ENCODE measurements around the gene UGT1A7.
"Not testable (repeated sequence)": the region's sequence is repeated elsewhere in the genome, so short reads cannot be mapped to it uniquely, and the experiment has no call there.

UGT1A7 gene

DNA sequence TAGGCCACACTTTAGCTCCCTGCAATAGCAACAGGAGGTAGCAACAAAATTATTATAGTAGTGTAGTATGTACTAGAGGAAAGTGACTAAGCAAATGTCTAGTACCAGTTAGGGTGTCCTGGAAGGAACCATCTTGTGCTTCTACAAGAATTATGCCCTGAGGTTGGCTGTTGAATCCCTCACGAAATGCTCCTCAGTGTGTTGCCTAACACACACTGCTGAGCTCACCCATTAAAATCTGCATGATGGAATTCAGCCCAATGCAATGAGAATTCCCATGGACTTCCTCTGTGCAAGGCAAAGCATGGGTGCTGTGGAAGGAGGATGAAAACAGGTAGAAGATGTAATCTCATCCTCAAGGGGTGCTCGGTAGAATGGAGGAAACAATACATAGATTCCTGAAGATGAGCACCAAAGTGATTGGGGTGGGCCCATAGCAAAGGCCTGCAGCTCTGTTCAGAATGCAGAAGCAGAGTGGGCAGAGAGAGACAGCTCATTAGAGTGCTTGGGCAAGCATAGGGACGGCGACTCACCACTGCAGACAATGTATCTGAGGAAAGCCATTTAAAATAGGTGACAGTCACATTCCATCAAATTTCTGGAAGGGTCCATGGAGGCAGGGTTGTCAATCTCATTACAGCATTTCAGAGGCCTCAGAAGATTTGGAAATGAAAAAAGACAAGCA is 1.2 kb upstream of the UGT1A7 start:
- DNase-seq (ENCODE audit: low read depth in 3 of 3): no peak

DNA sequence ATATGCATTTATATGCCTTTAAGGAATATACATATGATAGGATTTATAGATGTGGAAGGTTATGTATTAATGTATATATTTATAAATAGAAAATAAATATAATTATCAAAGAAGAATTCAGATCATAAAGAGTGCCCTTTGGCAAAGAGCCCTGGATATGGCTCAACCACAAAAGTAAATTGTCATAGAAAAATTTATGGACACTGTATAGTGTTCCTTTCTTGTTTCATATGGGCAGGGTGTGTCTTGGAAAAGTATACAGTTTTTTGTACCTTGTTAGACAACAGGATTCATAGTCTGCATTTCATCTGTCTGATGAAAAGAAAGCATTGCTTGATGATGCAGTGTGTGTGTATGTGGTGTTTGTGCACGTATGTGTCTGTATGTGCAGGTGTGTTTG is 2.9 kb downstream of the UGT1A7 start:
- no peak for DNase-seq (ENCODE audit: low read depth in 3 of 3)

DNA sequence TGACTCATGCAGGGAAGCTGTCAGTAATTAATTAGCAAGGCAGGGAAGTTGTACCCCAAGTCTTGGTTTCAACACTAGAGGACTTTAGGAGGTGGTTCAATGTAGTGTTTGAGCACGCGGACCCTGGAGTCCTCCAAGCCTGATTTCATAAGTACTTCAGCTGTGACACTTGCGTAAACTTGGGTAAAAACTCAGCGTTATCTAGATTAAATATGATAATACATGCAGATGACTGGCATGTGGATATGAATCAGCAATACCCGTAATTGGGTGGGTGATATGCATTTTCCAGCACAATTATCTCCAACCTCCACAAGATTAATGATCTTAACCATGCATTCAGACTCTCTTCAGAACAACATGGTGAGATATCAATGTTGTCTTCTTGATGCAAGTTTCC is 5.2 kb downstream of the UGT1A7 start:
- no peak for DNase-seq (ENCODE audit: low read depth in 3 of 3)

DNA sequence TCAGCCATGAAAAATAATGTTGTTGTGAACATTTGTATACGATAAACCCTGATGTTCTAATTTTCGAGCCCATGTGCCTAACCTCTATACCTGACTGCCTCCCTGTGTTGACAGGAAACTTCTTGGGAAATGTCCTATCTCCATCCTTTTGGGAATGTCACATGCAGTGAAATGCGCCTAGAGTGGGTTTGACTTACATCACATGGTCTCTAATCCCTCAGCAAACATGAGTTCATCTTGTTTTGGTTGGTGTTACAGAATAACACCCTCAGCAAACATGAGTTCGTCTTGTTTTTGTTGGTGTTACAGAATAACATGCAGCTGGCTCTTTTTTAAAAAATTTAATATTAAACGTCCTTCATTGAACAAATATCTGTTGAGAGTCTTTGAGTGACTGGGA is 6.6 kb downstream of the UGT1A7 start:
- DNase-seq (ENCODE audit: low read depth in 3 of 3): no peak

DNA sequence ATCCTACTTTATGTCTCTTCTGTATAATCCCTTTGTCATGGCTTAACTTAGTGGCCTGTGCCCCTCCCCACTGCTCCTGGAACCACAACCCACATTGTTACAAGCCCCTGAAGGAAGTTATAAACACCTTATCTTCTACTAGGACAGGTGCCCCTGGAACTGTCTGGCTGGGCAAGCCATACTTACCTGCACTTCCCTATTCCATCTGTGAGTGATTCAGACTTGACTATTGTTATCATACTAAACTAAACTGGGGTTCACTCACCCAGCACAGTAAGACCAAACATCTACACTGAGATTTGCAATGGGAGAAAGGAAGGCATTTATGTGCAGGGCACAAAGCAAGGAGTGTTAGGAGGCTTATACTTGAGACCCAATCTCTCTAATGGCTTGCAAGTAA is 7.3 kb downstream of the UGT1A7 start:
- no peak for DNase-seq (ENCODE audit: low read depth in 3 of 3)

DNA sequence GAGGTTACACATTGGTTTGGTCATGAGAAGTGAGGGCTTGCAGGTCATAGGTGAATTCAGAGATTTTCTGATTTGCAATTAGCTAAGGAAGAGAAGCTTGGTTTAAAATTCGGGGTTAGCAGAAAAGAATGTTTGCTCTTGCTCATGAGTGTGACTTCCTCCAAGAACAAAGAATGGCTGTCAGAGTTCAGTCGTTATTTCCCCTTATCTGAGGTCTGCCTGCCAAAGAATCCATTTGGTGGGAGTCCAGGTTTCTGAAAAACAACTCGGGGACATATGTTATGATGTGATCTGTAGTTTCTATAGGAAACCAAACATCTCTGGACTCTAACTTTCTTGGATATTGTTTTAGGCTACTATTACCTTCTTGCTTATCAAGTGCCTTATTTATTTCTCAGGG is 7.8 kb downstream of the UGT1A7 start:
- no peak for DNase-seq (ENCODE audit: low read depth in 3 of 3)

DNA sequence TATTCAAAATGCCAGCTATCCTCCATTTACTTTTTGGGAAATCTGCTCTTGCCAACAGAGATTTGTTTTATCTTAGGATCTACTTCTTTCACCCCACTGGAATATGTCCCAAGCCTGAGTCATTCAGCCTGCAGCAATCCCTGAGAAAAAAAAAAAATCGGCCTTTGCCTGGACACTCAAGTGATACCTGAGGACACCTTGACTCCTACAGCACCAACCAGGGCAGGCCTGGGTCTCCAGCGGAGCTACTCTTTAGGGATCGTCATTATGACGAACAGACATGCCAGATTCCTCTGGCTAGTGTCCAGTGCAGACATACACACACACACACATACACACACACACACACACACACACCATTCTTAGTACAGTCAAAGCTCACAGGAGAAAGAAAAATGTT is 8.7 kb downstream of the UGT1A7 start:
- DNase-seq (ENCODE audit: low read depth in 3 of 3): no peak

DNA sequence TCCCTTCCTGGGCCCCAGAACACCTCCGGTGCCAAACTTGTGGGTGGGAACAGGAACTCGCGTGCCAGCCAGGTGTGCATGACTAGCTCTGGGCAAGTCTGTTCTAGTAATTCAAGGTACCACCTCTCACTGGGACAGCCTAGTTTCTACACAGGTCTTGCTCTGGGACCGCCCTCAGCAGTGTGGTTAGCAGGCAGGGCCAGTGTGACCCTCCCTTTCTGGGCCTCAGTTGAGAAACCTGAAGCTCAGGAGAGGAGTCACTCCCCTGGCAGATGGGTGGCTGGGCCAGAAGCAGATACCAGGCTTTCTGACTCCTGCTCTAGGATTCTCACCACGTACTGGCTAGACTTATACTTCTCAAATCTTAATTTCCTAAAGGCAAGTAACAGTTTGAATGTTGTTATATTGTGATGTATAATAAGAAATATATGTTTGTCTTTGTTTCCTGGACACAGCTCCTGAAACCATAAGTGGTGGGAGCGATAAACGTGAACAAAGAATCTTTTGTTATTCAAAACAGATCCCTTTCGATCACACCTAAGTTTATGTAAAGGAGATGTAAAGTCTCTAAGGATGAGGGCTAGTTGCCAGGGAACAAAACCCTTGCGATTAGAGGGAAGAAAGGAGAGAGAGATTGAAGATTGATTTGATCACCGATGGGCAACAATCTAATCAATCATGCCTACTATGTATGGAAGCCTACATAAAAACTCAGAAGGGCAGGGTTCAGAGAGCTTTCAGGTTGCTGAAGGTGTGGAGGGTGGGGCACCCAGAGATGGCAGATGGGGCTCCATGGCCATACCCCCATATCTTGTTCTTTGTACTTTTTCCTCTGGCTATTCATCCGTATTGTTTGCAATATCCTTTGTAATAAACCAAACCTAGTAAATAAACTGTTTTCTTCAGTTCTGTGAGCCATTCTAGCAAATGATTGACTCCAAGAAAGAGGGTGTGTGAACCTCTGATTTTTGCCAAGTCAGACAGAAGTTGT is 10.0 kb downstream of the UGT1A7 start:
- no peak for DNase-seq (ENCODE audit: low read depth in 3 of 3)

DNA sequence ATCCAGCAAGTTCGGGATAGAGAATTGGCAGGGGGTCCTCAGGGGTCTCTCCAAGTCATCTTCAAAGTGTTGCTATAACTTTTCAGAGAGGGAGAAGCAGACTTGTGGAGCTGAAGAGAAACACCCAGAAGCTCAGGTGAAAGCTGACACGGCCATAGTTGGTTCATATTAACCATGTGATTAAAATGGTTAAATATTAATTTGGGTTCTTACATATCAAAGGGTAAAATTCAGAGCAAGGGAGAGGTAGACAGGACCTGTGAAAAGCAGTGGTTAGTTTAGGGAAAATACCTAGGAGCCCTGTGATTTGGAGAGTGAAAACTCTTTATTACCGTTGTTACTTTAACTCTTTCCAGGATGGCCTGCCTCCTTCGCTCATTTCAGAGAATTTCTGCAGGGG is 10.9 kb downstream of the UGT1A7 start, which contains the start of gene UGT1A6:
TSS of gene UGT1A6 (plus strand) at position 243 of the 400 bp plus-strand sequence. CDS start at position 358, 115 bp downstream.
- no peak for DNase-seq (ENCODE audit: low read depth in 3 of 3)

DNA sequence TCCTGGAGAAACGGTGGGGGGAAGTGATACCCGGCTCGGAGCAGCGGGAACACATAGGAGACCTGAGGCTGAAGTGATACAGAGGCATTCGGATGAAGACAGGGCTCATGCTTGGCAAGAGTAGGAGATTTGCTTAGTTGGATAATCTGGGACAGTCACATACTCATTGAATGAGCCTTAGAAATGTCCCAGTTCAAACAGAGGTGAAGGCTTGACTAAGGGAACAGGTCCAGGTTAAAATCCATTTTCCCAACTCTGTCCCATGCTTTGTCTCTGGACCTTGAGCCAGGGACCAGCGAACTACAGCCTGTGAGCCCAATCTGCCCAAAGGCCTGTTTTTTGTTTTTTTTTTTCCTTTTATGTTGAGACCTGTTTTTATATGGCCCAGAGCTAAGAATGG is 12.3 kb downstream of the UGT1A7 start:
- DNase-seq (ENCODE audit: low read depth in 3 of 3): no peak

DNA sequence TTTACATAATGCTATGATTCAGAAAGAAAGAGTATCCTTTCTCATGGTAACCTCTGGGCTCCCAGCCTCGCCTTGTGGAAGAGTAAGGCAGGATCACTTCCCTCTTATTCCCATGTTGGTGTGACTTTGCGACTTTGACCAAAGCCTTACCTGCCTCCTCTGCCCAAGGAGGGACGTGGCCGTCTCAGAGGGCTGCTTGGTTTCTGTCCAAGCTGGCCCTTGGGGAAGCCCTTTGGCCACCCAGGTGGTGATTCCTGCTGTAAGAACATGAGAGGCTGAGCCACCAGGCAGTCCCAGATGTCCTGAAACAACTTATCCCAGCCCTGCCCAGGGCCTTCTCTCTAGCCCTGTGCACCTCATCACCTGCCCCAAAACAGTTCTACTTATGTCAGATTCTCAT is 17.0 kb downstream of the UGT1A7 start:
- no peak for DNase-seq (ENCODE audit: low read depth in 3 of 3)

DNA sequence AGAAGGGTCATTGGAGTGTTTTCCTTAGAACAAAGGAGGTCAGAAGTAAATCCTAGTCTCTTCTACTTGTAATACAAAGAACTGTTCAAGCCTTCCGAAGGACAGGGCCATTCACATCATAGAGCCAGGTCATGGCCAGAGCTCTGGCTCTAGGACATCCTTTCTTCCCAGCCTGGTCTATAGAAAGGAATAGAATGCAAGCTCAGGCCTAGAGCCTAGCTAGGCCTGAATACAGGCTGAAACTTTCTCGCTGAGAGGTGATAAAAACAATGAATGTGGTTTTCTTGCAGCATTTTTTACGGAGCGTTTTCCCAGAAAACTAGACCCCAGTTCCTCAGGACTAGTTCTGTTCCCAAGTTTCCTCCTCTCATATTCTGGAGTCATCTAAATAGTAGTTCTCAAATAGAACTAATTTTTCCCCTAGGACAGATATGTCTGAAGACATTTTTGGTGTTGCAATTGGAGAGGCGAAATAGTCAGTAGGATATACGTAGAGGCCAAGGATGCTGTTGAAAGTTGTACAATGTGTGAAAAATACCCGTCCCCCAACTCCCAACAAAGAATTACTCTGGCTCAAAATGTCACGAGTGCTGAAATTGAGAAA is 17.8 kb downstream of the UGT1A7 start:
- no peak for DNase-seq (ENCODE audit: low read depth in 3 of 3)

DNA sequence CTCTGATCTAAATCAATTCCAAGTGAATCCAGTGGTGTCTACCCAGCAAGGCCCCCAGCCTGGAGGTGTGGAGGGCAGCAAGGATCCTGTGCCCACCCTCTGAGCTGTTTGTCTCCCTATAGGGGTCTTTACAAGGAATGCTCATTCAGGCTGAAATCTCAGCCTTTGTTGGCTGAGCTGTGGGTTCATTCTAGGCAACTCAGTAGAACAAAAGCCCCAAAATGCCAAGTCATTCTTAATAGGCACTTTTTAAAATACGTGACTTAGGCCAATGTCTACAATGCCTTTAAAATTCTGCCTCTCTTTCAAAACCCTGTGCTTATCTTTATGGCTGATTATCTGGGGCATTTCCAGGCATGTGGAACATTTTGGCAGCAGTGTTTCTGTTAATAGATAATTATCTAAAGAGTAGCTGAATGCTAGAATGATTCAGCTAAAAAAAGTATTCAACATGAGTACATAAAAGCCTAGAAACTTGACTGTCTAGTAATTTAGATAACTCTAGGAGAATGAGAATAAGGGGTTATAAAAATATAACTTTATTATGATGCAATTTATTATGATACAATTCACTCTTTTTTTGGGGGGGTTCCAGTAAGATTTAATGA is 18.4 kb downstream of the UGT1A7 start:
- DNase-seq (ENCODE audit: low read depth in 3 of 3): no peak

DNA sequence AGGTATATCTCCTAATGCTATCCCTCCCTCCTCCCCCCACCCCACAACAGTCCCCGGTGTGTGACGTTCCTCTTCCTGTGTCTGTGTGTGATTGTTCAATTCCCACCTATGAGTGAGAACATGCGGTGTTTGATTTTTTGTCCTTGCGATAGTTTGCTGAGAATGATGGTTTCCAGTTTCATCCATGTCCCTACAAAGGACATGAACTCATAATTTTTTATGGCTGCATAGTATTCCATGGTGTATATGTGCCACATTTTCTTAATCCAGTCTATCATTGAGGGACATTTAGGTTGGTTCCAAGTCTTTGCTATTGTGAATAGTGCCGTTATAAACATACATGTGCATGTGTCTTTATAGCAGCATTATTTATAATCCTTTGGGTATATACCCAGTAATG is 19.1 kb downstream of the UGT1A7 start:
- DNase-seq (ENCODE audit: low read depth in 3 of 3): not testable (repeated sequence)

DNA sequence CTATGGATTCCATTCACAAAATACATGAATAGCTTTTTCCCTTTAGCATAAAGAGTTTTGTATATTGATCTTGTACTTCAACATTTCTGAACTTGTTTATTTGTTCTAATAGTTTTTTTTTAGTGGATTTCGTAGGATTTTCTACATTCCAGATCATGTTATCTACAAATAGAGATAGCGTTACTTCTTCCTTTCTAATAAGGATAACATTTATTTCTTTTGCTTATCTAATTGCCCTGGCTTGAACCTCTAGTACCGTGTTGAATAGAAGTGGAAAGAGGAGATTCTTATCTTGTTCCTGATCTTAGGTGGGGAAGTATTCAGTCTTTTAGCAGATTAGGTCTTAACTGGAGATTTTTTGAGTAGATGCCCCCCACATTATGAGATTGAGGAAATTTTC is 20.5 kb downstream of the UGT1A7 start:
- DNase-seq (ENCODE audit: low read depth in 3 of 3): no peak

DNA sequence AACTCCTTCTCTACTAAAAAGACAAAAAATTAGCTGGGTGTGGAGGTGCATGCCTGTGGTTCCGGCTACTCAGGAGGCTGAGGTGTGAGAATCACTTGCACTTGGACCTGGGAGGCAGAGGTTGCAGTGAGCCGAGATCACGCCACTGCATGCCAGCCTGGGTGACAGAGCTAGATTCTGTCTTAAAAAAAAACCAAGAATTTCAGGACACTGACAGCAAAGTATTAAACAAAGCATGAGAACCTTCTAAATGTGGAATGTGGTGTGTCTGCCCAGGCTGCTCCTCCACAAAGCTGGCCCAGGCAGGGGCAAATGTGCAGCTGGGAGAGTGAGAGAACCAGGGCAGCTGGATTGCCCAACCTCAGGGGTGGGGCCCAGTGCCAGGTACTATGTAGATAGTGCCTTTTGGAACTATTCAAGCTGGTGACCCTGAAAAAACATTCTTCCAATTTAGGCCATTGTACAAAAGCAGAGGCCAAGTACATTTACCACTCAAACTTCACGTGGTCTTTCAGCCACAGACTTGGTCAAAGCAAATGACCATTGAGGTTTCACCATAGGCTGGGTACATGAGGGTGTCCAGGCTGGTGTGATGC is 24.3 kb downstream of the UGT1A7 start:
- no peak for DNase-seq (ENCODE audit: low read depth in 3 of 3)

DNA sequence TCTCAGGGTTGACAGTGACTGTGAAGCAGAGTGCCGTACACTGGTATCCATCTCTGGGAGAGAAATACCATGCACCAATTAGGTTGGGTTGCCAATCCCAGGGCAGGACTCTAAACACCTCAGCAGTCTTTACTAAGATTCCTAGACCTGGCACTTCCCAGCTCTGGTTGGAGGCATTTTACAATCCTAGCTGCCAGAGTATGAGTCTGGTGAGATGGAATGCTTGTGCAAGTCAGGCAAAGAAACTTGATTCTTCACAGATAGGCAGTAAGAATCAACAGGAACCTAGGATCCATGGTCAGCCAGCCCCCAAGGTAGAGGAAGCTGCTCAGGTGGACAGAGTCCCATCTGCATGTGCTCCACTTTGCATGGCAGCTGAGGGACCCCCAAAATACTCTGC is 25.0 kb downstream of the UGT1A7 start:
- no peak for DNase-seq (ENCODE audit: low read depth in 3 of 3)

DNA sequence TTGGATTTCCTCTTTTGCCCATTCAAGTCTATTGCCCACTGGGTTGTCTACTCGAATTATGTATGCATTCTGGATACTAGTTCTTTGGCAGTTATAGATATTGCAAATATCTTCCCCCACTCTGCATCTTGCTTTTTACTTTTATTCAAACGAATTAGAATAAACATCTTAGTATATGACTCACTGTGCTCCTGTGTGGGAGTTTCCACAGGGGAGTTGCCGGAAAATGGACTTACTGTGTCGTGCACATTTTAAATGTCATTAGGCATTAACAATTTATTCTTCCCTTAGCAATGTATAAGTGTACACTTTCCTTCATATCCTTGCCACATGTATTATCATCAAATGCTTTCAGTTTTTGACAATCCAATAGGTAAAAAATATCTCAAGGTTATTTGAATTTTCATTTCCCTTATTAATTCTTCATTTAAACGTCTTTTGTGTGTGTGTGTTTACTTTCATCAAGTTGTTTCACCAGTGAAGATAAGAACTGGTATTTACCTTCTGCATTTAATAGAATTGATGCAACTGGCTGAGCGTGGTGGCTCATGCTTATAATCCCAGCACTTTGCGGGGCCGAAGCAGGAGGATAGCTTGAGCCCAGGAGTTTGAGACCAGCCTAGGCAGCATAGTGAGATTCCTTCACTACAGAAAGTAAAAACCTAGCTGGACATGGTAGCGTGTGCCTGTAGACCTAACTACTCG is 26.4 kb downstream of the UGT1A7 start:
- DNase-seq (ENCODE audit: low read depth in 3 of 3): no peak

DNA sequence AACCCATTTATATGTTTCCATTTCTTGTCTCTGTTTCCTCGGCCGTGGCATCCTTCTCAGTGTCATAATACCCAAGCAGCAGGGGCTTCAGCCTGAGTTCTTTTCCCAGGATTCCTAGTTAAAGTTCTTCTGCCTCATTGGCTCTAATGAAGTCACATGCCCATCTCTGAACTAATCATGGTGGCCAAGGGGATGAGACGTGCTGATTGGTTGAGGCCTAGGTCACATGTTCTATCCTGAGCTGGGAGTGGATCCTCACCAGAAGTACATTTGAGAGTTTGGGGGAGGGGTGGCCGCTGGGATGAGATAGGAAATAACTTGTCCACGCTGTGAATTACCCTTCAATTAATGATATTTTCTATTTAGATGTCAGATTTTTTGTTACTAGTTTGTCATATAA is 27.2 kb downstream of the UGT1A7 start:
- no peak for DNase-seq (ENCODE audit: low read depth in 3 of 3)

DNA sequence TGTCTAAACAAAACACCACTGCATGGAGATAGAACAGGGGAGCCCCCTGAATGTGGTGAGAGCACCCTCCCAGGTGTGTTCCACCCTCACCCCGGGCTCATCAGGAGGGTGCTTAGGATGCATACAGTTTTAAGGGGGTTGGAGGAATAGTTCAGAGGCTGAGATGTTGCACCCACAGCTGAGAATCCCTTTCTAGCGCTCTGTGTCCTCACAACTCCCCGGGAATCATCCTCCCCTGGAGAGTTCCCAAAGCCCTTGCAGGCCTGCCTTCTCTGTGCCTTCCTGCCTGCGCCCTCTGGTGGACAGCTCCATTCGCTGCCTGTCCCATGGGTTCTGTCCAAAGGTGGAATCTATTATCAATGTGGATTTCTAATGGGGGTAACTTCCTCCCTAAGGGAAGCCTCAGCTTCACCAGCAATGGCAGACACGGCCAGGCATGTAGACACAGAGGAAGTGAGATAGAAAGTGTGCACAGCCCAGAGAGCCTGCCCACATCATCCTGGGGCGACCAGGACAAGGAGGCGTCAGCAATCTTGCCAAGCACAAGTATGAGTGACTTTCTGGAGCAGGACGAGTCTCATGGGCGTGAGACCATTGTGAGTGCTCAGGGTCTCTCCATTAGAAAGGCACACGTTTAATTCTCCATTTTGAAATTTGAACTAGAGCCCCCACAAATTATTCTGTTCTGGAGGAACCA is 29.8 kb downstream of the UGT1A7 start:
- DNase-seq (ENCODE audit: low read depth in 3 of 3): peak; percentile 32 to 41 (median 37)

All from stimulated activated CD4-positive, alpha-beta T cell treated with anti-CD3 and anti-CD28 coated beads, TNF-alpha, amount 100 ng/mL, for 4 hours (primary cell).